D721Med (cell line): Measurements from ENCODE around the gene MAP1S.

Source experiments
- DNase-seq: peaks from one replicate; pipeline ENCODE4 v3.0.0; 2011; ENCODE audit warnings: low spot score; ENCODE audit not compliant: insufficient read length
- FAIRE-seq: peaks from 2 replicates; lab custom pipeline; 2011; peaks lifted over from hg19 to GRCh38; lab: Jason Lieb, UNC
- CTCF ChIP-seq: IDR thresholded peaks from 2 replicates; pipeline ENCODE4 v1.5.1; 2012; ENCODE audit warnings: mild to moderate bottlenecking, control low read depth; ENCODE audit not compliant: insufficient read depth; ENCODE audit errors: missing control alignments

Gene MAP1S

DNA sequence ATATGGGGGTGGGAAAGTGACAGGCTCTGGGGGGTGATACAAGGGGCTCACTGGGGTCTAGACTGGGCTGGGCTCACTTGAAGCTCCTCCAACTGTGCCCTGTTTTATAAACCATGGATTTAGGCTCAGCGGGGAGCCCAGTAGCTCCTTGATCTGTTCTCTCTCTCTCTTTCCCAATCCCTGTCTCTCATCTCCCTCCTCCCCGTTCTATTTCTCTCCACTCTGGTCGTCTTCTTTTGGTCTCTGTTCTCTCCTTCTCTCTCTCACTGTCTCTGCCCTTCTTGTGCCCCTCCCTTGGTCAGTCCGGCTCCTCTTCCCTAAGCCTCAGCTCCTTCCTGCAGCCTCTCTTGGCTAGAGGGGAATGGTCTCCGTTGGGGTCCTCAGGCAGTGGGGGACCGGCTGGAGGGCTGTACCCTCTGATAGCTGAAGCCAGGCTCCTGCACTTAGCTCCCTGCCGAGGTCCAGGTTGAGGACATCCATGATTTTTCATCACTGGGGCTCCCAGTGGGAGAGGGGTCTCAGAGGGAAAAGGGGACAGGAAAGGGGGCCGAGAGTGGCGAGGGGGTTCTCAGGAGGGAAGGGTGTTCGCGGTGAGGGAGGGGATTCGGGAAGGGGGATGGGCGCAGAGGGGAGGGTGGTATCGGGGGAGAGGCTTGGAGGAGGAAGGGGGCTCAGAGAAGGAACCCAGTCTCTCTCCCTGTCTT is 39.6 kb upstream of the MAP1S start:
- FAIRE-seq (no peak), DNase-seq (no peak)
- TF ChIP-seq CTCF = no peak

GRCh38 chr19:17680230-17680722 is 39.0 kb upstream of the MAP1S start:
- FAIRE-seq = no peak
- DNase-seq = no peak
- no peak for TF ChIP-seq CTCF

DNA sequence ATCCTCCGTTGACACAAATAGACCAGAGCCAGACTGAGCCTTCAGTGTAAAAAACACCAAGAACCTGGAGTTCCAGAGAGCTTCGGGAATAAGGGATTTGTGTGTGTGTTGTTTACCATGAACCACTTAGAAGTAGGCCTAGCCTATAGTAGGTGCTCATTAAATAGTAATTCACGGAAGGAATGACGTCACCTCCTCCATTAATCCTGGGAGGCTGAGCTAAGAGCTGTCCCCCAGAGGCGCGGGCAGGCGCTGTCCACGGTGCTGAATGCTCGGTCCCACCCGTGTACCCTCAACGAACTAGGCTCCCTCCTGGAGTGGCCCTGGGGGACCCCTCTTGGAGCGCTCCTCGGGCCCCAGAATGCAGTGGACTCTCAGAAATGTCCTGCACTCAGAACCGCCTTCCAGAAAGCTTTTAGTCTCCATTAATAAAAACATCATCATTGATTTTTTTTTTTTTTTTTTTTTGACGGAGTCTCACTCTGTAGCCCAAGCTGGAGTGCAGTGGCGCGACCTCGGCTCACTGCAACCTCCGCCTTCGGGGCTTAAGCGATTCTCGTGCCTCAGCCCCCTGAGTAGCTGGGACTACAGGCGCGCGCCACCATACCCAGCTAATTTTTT is 37.7 kb upstream of the MAP1S start:
- FAIRE-seq (no peak), DNase-seq (no peak)
- no peak for TF ChIP-seq CTCF

GRCh38 chr19:17682273-17682672 is 37.0 kb upstream of the MAP1S start:
- no peak for FAIRE-seq
- no peak for DNase-seq
- TF ChIP-seq CTCF = no peak

- FAIRE-seq (no peak), DNase-seq (no peak)
- no peak for TF ChIP-seq CTCF
Measured at GRCh38 chr19:17683078-17683477, 36.2 kb upstream of the MAP1S start.

GRCh38 chr19:17684256-17684655 is 35.0 kb upstream of the MAP1S start:
- no peak for TF ChIP-seq CTCF
- FAIRE-seq (no peak), DNase-seq (no peak)
